Smooth muscle cell (in vitro differentiated cells): ENCODE data around the gene FAM117A. TPM values are rescaled to one million over a fixed set of nuclear protein-coding genes. Genes with fewer than 3 reads are reported as not detected.

ENCODE experiments used
- DNase-seq: peaks from one replicate; lab custom pipeline; 2025; ENCODE audit not compliant: unreplicated experiment; lab: John Stamatoyannopoulos, UW
- H2AFZ ChIP-seq: fragments of 200-600 bp; sonication (generic); 2 replicates; pipeline ENCODE4 v1.6.0; 2016; ENCODE audit warnings: antibody characterized with exemption, low read depth, mild to moderate bottlenecking
- H3F3A ChIP-seq: fragments of 200-600 bp; sonication (generic); 2 replicates; pipeline ENCODE4 v1.6.0; 2017; ENCODE audit warnings: antibody characterized with exemption, low read depth
- H3K27ac ChIP-seq: fragments of 200-600 bp; sonication (generic); 2 replicates; pipeline ENCODE4 v1.5.1; 2016; ENCODE audit warnings: low read depth, mild to moderate bottlenecking
- H3K27me3 ChIP-seq: fragments of 200-600 bp; sonication (generic); 2 replicates; pipeline ENCODE4 v1.6.1; 2016; ENCODE audit warnings: low read depth, mild to moderate bottlenecking
- H3K36me3 ChIP-seq: fragments of 200-600 bp; sonication (generic); 2 replicates; pipeline ENCODE4 v1.5.1; 2016; ENCODE audit warnings: low read depth
- H3K4me1 ChIP-seq: fragments of 200-600 bp; sonication (generic); 2 replicates; pipeline ENCODE4 v1.5.1; 2016; ENCODE audit warnings: low read depth
- H3K4me2 ChIP-seq: fragments of 200-600 bp; sonication (generic); 2 replicates; pipeline ENCODE4 v1.6.0; 2016; ENCODE audit warnings: mild to moderate bottlenecking
- H3K4me3 ChIP-seq: fragments of 200-600 bp; sonication (generic); 2 replicates; pipeline ENCODE4 v1.5.1; 2016; ENCODE audit warnings: mild to moderate bottlenecking
- H3K79me2 ChIP-seq: fragments of 200-600 bp; sonication (generic); 2 replicates; pipeline ENCODE4 v1.6.0; 2016; ENCODE audit warnings: low read depth, mild to moderate bottlenecking
- H3K9ac ChIP-seq: fragments of 200-600 bp; sonication (generic); 2 replicates; pipeline ENCODE4 v1.6.0; 2016; ENCODE audit warnings: low read depth
- H3K9me3 ChIP-seq: fragments of 200-600 bp; sonication (generic); replicated peaks from 2 replicates; pipeline ENCODE4 v1.5.1; 2016; ENCODE audit warnings: low read depth
- H4K20me1 ChIP-seq: fragments of 200-600 bp; sonication (generic); 2 replicates; pipeline ENCODE4 v1.6.0; 2016; ENCODE audit warnings: low read depth
- CTCF ChIP-seq: fragments of 200-600 bp; sonication (generic); IDR thresholded peaks from 2 replicates; pipeline ENCODE4 v1.5.1; 2017; ENCODE audit warnings: borderline replicate concordance, mild to moderate bottlenecking, antibody characterized with exemption; ENCODE audit not compliant: insufficient read depth, poor library complexity, severe bottlenecking
- WGBS: methylation state at CpG from one replicate; pipeline ENCODE4 v1.1.7; 2016; ENCODE audit warnings: low lambda C conversion rate; 5-methylcytosine and 5-hydroxymethylcytosine counted together
- polyA plus RNA-seq: library from polyadenylated mRNA; unstranded; fragments of >200 nt; fragmentation: Nextera tagmentation; extraction: Ambion mirVana; gene quantifications from 2 replicates; pipeline ENCODE4 v1.2.1, GENCODE V29; 2016
- total RNA-seq: library from RNA; depleted of rRNA; stranded (reverse); fragments of >200 nt; gene quantifications from 2 replicates; pipeline ENCODE4 v1.2.3, GENCODE V29; 2014

The FAM117A gene
- total and polyA plus RNA-seq, 2 experiments from 2014 or later = 4.9 to 6.3 TPM

- Histone ChIP-seq H3K79me2 (no peaks in the 10 kb centered on the region), H3F3A (no peaks in the 10 kb centered on the region), H2AFZ (no peak overlapping the region), H3K4me2 (no peak overlapping the region), H3K4me1 (peaks cover 9% of the 10 kb centered on the region), H3K27ac (no peak overlapping the region), H3K9me3 (no peaks in the 10 kb centered on the region), H3K27me3 (no peaks in the 10 kb centered on the region), H4K20me1 (no peaks in the 10 kb centered on the region), H3K9ac (no peak overlapping the region), H3K36me3 (no peaks in the 10 kb centered on the region), H3K4me3 (no peak overlapping the region)
- DNase-seq = no peak
- WGBS = 89% methylated on average over 8 of the region's 8 CpGs
- TF ChIP-seq CTCF = no peak
Measured at GRCh38 chr17:49775546-49776260, 11.8 kb upstream of the FAM117A start.

GRCh38 chr17:49766918-49767530 lies 3.1 kb upstream of the FAM117A start:
- DNase-seq = no peak
- TF ChIP-seq CTCF = no peak
- H3K27ac ChIP-seq = no peak overlapping the region
- no peaks in the 10 kb centered on the region for H3K36me3 ChIP-seq
- peaks cover 12% of the 10 kb centered on the region for H3K27me3 ChIP-seq
- no peak overlapping the region for H2AFZ ChIP-seq
- H3K9me3 ChIP-seq = no peaks in the 10 kb centered on the region
- WGBS = 70% methylated on average over 3 of the region's 3 CpGs
- no peaks in the 10 kb centered on the region for H3F3A ChIP-seq
- peaks cover 14% of the 10 kb centered on the region for H3K4me1 ChIP-seq
- H3K4me2 ChIP-seq = no peak overlapping the region
- H3K79me2 ChIP-seq = no peaks in the 10 kb centered on the region
- peaks cover 4% of the 10 kb centered on the region for H4K20me1 ChIP-seq
- no peak overlapping the region for H3K4me3 ChIP-seq
- no peak overlapping the region for H3K9ac ChIP-seq

- peaks cover 4% of the 10 kb centered on the region for H3F3A ChIP-seq
- WGBS = 37% methylated on average over 8 of the region's 8 CpGs
- peak overlapping the region; percentile 83 for H3K4me3 ChIP-seq
- H3K4me2 ChIP-seq = peak overlapping the region; percentile 88
- H4K20me1 ChIP-seq = peaks cover 4% of the 10 kb centered on the region
- H3K9me3 ChIP-seq = no peaks in the 10 kb centered on the region
- peak overlapping the region; percentile 75 for H2AFZ ChIP-seq
- peaks cover 12% of the 10 kb centered on the region for H3K27me3 ChIP-seq
- no peak overlapping the region for H3K9ac ChIP-seq
- H3K79me2 ChIP-seq = no peaks in the 10 kb centered on the region
- peaks cover 16% of the 10 kb centered on the region for H3K4me1 ChIP-seq
- H3K36me3 ChIP-seq = no peaks in the 10 kb centered on the region
- H3K27ac ChIP-seq = no peak overlapping the region
- DNase-seq = no peak
- TF ChIP-seq CTCF = no peak
Measured at GRCh38 chr17:49764559-49765180, 739 bp upstream of the FAM117A start.
